ENCODE results near the gene GNGT1.

DNA sequence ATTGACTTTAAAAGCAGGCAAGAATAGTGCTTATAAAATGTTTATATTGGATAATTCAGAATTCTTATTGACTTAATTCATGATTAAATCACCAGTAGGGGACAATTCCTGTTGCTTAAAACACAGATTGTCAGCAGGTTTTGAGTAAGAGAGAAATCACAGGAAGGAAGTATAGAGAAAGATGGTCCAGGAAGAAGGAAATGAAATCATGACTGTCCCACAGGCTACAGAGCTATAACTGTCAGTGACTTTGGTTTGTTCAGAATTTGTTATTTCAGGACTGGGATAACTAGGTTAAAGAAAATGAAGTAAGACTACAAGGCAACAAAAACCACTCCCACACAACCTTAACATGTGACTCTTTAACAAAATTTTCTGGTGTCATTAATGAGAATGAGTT lies 6.8 kb downstream of the GNGT1 start:
- TF ChIP-seq, protein P1, sequence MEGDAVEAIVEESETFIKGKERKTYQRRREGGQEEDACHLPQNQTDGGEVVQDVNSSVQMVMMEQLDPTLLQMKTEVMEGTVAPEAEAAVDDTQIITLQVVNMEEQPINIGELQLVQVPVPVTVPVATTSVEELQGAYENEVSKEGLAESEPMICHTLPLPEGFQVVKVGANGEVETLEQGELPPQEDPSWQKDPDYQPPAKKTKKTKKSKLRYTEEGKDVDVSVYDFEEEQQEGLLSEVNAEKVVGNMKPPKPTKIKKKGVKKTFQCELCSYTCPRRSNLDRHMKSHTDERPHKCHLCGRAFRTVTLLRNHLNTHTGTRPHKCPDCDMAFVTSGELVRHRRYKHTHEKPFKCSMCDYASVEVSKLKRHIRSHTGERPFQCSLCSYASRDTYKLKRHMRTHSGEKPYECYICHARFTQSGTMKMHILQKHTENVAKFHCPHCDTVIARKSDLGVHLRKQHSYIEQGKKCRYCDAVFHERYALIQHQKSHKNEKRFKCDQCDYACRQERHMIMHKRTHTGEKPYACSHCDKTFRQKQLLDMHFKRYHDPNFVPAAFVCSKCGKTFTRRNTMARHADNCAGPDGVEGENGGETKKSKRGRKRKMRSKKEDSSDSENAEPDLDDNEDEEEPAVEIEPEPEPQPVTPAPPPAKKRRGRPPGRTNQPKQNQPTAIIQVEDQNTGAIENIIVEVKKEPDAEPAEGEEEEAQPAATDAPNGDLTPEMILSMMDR (IDR thresholded peaks at IDR 0.05), result no peak
- TF ChIP-seq POLR2A (IDR thresholded peaks at IDR 0.05), result no peak
